Retinal pigment epithelial cell (primary cell): ENCODE results near the gene CPLX3.

ENCODE experiments used
- DNase-seq: peaks from one replicate; pipeline ENCODE4 v3.0.0-alpha.2; 2010; ENCODE audit warnings: low read depth
- H3K4me3 ChIP-seq: 2 replicates; pipeline ENCODE4 v1.5.1; 2011; ENCODE audit warnings: mild to moderate bottlenecking, low read length, control low read depth, moderate library complexity
- CTCF ChIP-seq: conservative IDR thresholded peaks from 2 replicates; pipeline ENCODE4 v1.5.1; 2011; ENCODE audit warnings: low read depth, low read length, control low read depth, inconsistent platforms

Gene CPLX3

GRCh38 chr15:74873036-74873755 is 46.8 kb downstream of the CPLX3 start, which contains the start of gene SCAMP2:
Gene SCAMP2 (minus strand): TSS chr15:74873365. CDS start chr15:74873255, 110 bp downstream.
- no peak for TF ChIP-seq CTCF
- peak; percentile 81 for DNase-seq
- H3K4me3 ChIP-seq: peak within 1 kb of the TSS; percentile 88

GRCh38 chr15:74873756-74874424 is 47.5 kb downstream of the CPLX3 start:
- DNase-seq: no peak
- no peak for TF ChIP-seq CTCF
- peak overlapping the region; percentile 88 for H3K4me3 ChIP-seq

GRCh38 chr15:74878273-74878672 is 51.8 kb downstream of the CPLX3 start:
- no peak for TF ChIP-seq CTCF
- no peak overlapping the region for H3K4me3 ChIP-seq
- DNase-seq: no peak
